SK-N-MC (cell line): Measurements from ENCODE around the gene DLG2.

ENCODE experiments used
- EZH2 ChIP-seq: fragments of 200-600 bp; sonication (generic); IDR thresholded peaks from one replicate; pipeline ENCODE4 v1.6.1; 2017; ENCODE audit warnings: antibody characterized with exemption
- POLR2AphosphoS5 ChIP-seq: IDR thresholded peaks from 2 replicates; pipeline ENCODE4 v1.6.1; 2012; ENCODE audit warnings: mild to moderate bottlenecking, low read depth, low read length, borderline replicate concordance

- TF ChIP-seq EZH2 (no peak), POLR2AphosphoS5 (no peak)
Observed at GRCh38 chr11:83558281-83558680, 2068.9 kb downstream of the DLG2 start.
